CD4-positive, CD25-positive, alpha-beta regulatory T cell (primary cell): ENCODE measurements around the gene EPHB2. TPM values are rescaled to one million over a fixed set of nuclear protein-coding genes. Genes with fewer than 3 reads are reported as not detected.

Source experiments
- ATAC-seq, 2 donors: fragments of 150-1000 bp; cut with Tn5 transposase; one replicate each; pipeline ENCODE4 v1.10.0; 2021; ENCODE audit warnings: low read depth in 2 of 2, moderate number of reproducible peaks in 2 of 2, moderate library complexity in 1 of 2
- DNase-seq, 3 donors: peaks; one replicate each; pipeline versions ENCODE4 v3.0.0 to v3.0.0-alpha.2; 2012 to 2022; ENCODE audit warnings: mixed read lengths in 1 of 3
- H3K27ac ChIP-seq: one replicate; pipeline ENCODE4 v1.7.0; 2013; ENCODE audit warnings: mild to moderate bottlenecking, low read length; ENCODE audit not compliant: insufficient read depth, poor library complexity, severe bottlenecking
- H3K27me3 ChIP-seq: one replicate; pipeline ENCODE4 v1.7.0; 2013; ENCODE audit warnings: low read length; ENCODE audit not compliant: control insufficient read depth, insufficient read depth
- H3K36me3 ChIP-seq: one replicate; pipeline ENCODE4 v1.7.0; 2013; ENCODE audit warnings: mild to moderate bottlenecking, low read length, moderate library complexity; ENCODE audit not compliant: control insufficient read depth, insufficient read depth
- H3K4me1 ChIP-seq: 2 replicates; pipeline ENCODE4 v1.7.0; 2013; ENCODE audit warnings: mild to moderate bottlenecking, low read length; ENCODE audit not compliant: insufficient read depth, control insufficient read depth, poor library complexity, severe bottlenecking
- H3K4me3 ChIP-seq: one replicate; pipeline ENCODE4 v1.7.0; 2013; ENCODE audit warnings: low read depth, mild to moderate bottlenecking, low read length, moderate library complexity
- H3K9me3 ChIP-seq, 2 experiments: 1 replicate in 1 of 2; 2 replicates in 1 of 2; pipeline ENCODE4 v1.7.0; 2013; ENCODE audit warnings: low read length in 2 of 2, mild to moderate bottlenecking in 1 of 2, moderate library complexity in 1 of 2; ENCODE audit not compliant: control insufficient read depth in 2 of 2
- H3K27ac Mint-ChIP-seq, 3 donors: one replicate each; pipeline ENCODE4 v1.8.0; 2020 to 2022; ENCODE audit warnings: mild to moderate bottlenecking in 3 of 3, mixed read lengths in 3 of 3, moderate library complexity in 2 of 3
- H3K27me3 Mint-ChIP-seq: one replicate; pipeline ENCODE4 v1.8.0; 2022; ENCODE audit warnings: mild to moderate bottlenecking, mixed read lengths
- H3K36me3 Mint-ChIP-seq: one replicate; pipeline ENCODE4 v1.8.0; 2020; ENCODE audit warnings: mixed read lengths
- H3K4me1 Mint-ChIP-seq, 4 donors: one replicate each; pipeline ENCODE4 v1.8.0; 2020 to 2022; ENCODE audit warnings: mixed read lengths in 4 of 4, mild to moderate bottlenecking in 1 of 4
- H3K4me3 Mint-ChIP-seq, 4 donors: one replicate each; pipeline ENCODE4 v1.8.0; 2020 to 2022; ENCODE audit warnings: mild to moderate bottlenecking in 4 of 4, mixed read lengths in 4 of 4, moderate library complexity in 3 of 4
- H3K9me3 Mint-ChIP-seq, 7 donors: one replicate each; pipeline ENCODE4 v1.8.0; 2020 to 2022; ENCODE audit warnings: mixed read lengths in 7 of 7, mild to moderate bottlenecking in 3 of 7, moderate library complexity in 2 of 7
- polyA plus RNA-seq, 4 donors: library from polyadenylated mRNA; unstranded; fragments of 300-500 nt; fragmentation: Illumina TruSeq; gene quantifications; one replicate each; pipeline ENCODE4 v1.2.3, GENCODE V29; 2021
- total RNA-seq: library from RNA; stranded (reverse); gene quantifications from one replicate; pipeline ENCODE4 v1.2.3, GENCODE V29; 2022

The EPHB2 gene
- total and polyA plus RNA-seq, 5 donors from 2014 or later: not detected

DNA sequence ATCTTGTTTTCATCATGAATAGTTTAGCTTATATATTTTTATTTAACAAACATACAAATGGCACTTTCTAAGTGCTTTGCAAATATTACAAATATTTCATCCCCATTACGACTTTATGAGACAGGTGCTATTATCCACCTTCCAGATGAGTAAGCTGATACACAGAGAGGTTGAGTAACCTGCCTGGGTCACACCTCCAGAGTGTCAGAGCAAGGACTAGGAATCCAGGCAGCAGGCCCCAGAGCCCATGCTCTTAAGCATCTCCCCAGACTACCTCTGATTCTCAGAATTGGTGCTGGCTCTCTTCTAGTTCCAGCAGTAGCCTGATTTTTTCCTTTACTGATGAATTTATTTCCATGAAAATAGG lies 40.0 kb downstream of the EPHB2 start:
- Histone ChIP-seq H3K36me3 (no peaks in the 10 kb centered on the region), H3K4me1 (no peaks in the 10 kb centered on the region), H3K27ac (no peak overlapping the region), H3K27me3 (no peaks in the 10 kb centered on the region), H3K4me3 (no peak overlapping the region), H3K9me3 (no peaks in the 10 kb centered on the region)
- DNase-seq (no peak), ATAC-seq (no peak)
- H3K36me3 Mint-ChIP-seq: no peaks in the 10 kb centered on the region
- no peak overlapping the region for H3K4me3 Mint-ChIP-seq
- H3K27me3 Mint-ChIP-seq: peaks cover 9% of the 10 kb centered on the region
- no peaks in the 10 kb centered on the region for H3K9me3 Mint-ChIP-seq
- no peaks in the 10 kb centered on the region for H3K4me1 Mint-ChIP-seq
- H3K27ac Mint-ChIP-seq: no peak overlapping the region

DNA sequence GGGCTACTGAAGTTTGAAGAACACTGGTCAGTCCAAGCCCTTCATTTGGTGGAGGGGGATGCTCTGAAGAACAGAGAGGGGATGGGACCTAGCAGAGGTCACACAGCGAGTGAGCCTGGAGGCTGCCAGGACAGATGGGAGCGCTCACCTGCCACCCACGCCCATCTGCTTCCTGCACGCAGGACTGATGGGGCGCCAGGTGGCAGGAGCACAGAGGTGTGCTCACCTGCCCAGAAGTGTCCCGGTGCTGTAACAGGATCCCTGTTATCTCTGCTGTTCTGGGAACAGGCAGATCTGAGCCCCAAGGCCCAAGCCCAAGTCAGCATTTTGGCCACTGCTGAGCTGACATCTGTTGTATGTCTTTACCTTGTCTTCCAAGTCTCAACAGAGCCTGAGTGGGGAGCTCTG lies 40.5 kb downstream of the EPHB2 start:
- Histone ChIP-seq H3K4me1 (no peaks in the 10 kb centered on the region), H3K4me3 (no peak overlapping the region), H3K27ac (no peak overlapping the region), H3K9me3 (no peaks in the 10 kb centered on the region), H3K27me3 (no peaks in the 10 kb centered on the region), H3K36me3 (no peaks in the 10 kb centered on the region)
- no peaks in the 10 kb centered on the region for H3K9me3 Mint-ChIP-seq
- no peaks in the 10 kb centered on the region for H3K4me1 Mint-ChIP-seq
- ATAC-seq (no peak), DNase-seq (no peak)
- H3K4me3 Mint-ChIP-seq: no peak overlapping the region
- H3K27ac Mint-ChIP-seq: no peak overlapping the region
- no peaks in the 10 kb centered on the region for H3K36me3 Mint-ChIP-seq
- peaks cover 9% of the 10 kb centered on the region for H3K27me3 Mint-ChIP-seq

DNA sequence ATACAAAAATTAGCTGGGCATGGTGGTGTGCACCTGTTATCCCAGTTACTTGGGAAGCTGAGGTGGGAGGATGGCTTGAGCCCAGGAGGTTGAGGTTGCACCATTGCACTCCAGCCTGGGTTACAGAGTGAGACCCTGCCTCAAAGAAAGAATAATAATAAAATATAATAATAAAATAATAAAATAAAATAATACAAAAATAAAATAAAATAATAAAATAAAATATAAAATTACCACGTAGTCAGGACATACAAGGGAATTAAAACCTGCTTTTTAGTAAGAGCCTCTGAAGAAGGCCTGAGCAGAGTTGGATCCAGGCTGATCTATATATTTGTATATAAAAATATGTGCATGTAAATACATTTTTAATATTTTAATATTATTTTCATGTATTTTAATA lies 41.7 kb downstream of the EPHB2 start:
- DNase-seq: no peak
- H3K27ac Mint-ChIP-seq: no peak overlapping the region
- H3K27me3 ChIP-seq: no peaks in the 10 kb centered on the region

DNA sequence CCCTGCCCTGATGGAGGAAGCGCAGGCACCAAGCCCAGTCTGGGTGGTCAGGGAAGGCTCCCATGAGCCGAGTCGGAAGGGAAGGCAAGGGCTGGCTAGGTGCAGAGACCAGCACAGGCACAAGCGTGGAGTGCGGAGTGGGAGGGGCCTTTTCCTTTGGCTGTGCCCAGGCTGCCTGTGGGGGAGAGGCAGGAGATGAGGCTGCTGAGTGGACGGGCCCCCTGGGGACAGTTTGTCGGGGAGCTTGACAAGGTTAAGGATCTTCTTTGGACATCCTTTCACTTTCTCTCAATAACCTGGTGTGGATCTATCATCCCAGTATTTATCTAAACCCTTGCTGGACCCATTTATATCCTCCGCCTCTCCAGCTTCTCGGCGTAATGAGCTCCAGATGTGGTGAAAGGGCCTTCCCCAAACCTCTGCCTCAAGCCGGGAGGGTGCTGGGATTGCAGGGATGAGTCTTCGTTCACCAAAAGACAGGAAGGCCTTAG lies 42.9 kb downstream of the EPHB2 start:
- Histone ChIP-seq H3K36me3 (no peaks in the 10 kb centered on the region), H3K9me3 (no peaks in the 10 kb centered on the region), H3K4me1 (no peaks in the 10 kb centered on the region), H3K27me3 (no peaks in the 10 kb centered on the region), H3K27ac (no peak overlapping the region), H3K4me3 (no peak overlapping the region)
- Mint-ChIP-seq H3K27me3 (peaks cover 9% of the 10 kb centered on the region), H3K9me3 (no peaks in the 10 kb centered on the region), H3K27ac (peak overlapping the region in 1 of 3 donors; percentile 36), H3K36me3 (no peaks in the 10 kb centered on the region), H3K4me1 (no peaks in the 10 kb centered on the region), H3K4me3 (no peak overlapping the region)
- DNase-seq (no peak), ATAC-seq (no peak)

More for the DNA sequence above, 41.7 kb downstream of the EPHB2 start:
- Histone ChIP-seq H3K4me3 (no peak overlapping the region), H3K27ac (no peak overlapping the region), H3K4me1 (no peaks in the 10 kb centered on the region), H3K9me3 (no peaks in the 10 kb centered on the region), H3K36me3 (no peaks in the 10 kb centered on the region)
- Mint-ChIP-seq H3K4me3 (no peak overlapping the region), H3K4me1 (no peaks in the 10 kb centered on the region), H3K27me3 (peaks cover 9% of the 10 kb centered on the region), H3K9me3 (no peaks in the 10 kb centered on the region), H3K36me3 (no peaks in the 10 kb centered on the region)
- no peak for ATAC-seq

DNA sequence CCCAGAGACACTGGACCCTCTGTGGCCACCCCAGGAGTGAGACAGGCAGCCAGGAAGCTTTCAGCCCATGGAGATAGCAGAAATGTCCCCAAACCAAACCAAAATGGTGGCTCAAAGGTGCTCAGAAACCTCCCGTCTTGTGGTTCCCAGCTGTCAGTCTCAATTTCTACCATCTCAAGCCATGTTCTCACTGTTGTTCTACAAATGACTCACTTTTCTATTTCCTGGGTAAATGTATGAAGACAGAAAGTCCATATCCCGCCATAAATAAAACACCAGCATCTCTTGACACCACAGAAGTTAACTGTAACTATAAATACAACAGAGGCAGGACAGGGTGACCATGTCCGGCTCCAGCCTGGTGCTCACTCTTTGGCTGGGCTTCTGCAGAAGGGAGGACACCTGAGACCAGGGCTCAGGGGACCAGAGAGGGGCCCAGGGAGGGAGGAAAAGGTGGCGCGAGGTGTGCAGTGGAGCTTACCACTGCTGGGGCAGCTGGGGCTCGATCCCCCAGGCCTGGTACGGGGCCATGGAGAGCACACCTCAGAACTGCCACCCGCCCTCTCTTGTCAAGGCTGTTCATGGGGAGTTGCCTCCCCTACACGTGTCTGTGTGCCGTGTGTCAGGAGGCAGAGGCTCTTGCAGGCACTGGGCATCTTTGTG lies 43.6 kb downstream of the EPHB2 start:
- no peak overlapping the region for H3K4me3 Mint-ChIP-seq
- Histone ChIP-seq H3K9me3 (no peaks in the 10 kb centered on the region), H3K36me3 (no peaks in the 10 kb centered on the region), H3K4me3 (no peak overlapping the region), H3K27me3 (no peaks in the 10 kb centered on the region), H3K27ac (no peak overlapping the region), H3K4me1 (no peaks in the 10 kb centered on the region)
- H3K36me3 Mint-ChIP-seq: no peaks in the 10 kb centered on the region
- peaks cover 9% of the 10 kb centered on the region for H3K27me3 Mint-ChIP-seq
- no peak overlapping the region for H3K27ac Mint-ChIP-seq
- no peaks in the 10 kb centered on the region for H3K4me1 Mint-ChIP-seq
- no peaks in the 10 kb centered on the region for H3K9me3 Mint-ChIP-seq
- ATAC-seq: no peak
- DNase-seq: no peak

DNA sequence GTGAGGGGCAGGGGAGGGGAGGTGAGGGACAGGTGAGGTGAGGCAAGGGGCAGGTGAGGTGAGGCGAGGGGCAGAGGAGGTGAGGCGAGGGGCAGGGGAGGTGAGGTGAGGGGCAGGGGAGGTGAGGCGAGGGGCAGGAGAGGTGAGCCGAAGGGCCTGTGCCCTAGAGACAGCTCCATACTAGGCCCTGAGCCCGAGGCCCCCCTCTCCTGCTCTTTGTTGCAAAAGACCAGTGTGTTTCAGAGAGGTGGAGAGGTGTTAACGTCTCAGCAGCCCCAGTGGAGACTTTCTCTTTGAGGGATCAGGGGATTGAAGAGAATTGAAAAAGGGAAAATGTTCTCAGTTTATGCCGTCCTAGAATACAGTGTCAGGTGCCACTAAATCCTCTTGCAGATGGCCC lies 44.2 kb downstream of the EPHB2 start:
- Histone ChIP-seq H3K4me1 (no peaks in the 10 kb centered on the region), H3K27ac (no peak overlapping the region), H3K27me3 (no peaks in the 10 kb centered on the region), H3K4me3 (no peak overlapping the region), H3K9me3 (no peaks in the 10 kb centered on the region), H3K36me3 (no peaks in the 10 kb centered on the region)
- peaks cover 6% of the 10 kb centered on the region for H3K27me3 Mint-ChIP-seq
- H3K4me1 Mint-ChIP-seq: no peaks in the 10 kb centered on the region
- DNase-seq (no peak), ATAC-seq (no peak)
- H3K4me3 Mint-ChIP-seq: no peak overlapping the region
- no peaks in the 10 kb centered on the region for H3K36me3 Mint-ChIP-seq
- no peaks in the 10 kb centered on the region for H3K9me3 Mint-ChIP-seq
- H3K27ac Mint-ChIP-seq: no peak overlapping the region

DNA sequence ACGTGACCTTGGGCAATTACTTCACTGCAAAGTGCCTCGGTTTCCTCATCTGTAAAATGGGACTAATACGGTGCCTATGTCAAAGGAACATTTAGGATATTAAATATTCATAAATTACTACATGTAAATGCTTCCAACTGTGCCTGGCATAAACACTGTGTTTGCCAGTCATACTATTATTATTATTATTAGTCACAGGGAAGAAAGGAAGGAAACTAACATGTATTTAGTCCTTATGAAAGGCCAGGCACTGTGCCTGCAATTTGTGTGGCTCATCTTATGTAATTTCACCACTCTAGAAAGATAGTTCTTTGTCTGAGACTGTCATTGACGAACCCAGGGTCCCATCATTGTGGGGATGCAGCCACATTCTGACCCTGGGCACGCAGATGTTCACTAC lies 45.0 kb downstream of the EPHB2 start:
- Mint-ChIP-seq H3K4me3 (no peak overlapping the region), H3K36me3 (no peaks in the 10 kb centered on the region), H3K9me3 (no peaks in the 10 kb centered on the region), H3K4me1 (no peaks in the 10 kb centered on the region), H3K27ac (no peak overlapping the region), H3K27me3 (peaks cover 5% of the 10 kb centered on the region)
- Histone ChIP-seq H3K36me3 (no peaks in the 10 kb centered on the region), H3K4me3 (no peak overlapping the region), H3K27me3 (no peaks in the 10 kb centered on the region), H3K4me1 (no peaks in the 10 kb centered on the region), H3K9me3 (no peaks in the 10 kb centered on the region), H3K27ac (no peak overlapping the region)
- ATAC-seq: no peak
- no peak for DNase-seq

DNA sequence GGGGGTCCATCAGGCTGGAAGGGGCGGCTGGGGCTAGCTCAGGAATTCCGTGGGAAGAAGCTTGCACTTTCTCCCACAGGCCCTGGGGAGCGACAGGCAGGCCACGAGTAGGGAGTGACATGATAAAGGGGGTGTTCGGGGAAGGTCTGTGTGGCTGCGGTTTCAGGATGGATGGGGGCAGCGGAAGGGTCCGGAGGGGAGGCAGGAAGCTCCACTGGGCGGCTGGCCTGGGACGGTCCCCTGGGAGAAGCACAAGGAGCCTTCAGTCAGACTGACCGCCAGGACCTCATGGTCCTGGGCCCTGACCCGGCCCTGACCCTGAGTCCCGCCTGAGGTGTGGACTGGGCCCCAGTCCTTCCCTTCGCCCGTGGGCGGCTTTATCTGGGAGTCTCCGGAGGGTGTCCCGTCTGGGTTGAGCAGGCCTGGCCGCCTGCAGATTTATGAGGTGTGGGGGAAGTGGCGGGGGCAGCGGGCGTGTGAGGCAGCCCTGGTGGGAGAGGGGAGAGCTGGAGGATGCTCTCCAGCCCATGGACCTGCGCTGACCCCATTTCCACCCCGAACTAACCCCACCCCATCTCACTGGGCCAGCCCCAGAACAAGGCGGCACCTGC lies 45.6 kb downstream of the EPHB2 start:
- H3K9me3 ChIP-seq: no peaks in the 10 kb centered on the region
- no peaks in the 10 kb centered on the region for H3K36me3 ChIP-seq
- DNase-seq: no peak
- Mint-ChIP-seq H3K9me3 (no peaks in the 10 kb centered on the region), H3K4me3 (no peak overlapping the region), H3K27me3 (peaks cover 5% of the 10 kb centered on the region), H3K27ac (no peak overlapping the region), H3K36me3 (no peaks in the 10 kb centered on the region), H3K4me1 (no peaks in the 10 kb centered on the region)
- no peaks in the 10 kb centered on the region for H3K27me3 ChIP-seq
- no peaks in the 10 kb centered on the region for H3K4me1 ChIP-seq
- H3K4me3 ChIP-seq: no peak overlapping the region
- no peak overlapping the region for H3K27ac ChIP-seq
- ATAC-seq: no peak
